PFSK-1 (cell line): ENCODE results near the gene FGF8.

Experiments used
- FOXP2 ChIP-seq: optimal IDR thresholded peaks from 2 replicates; pipeline ENCODE3; 2011; ENCODE audit warnings: borderline replicate concordance, control low read depth, inconsistent platforms; ENCODE audit not compliant: insufficient read depth; ENCODE audit errors: extremely low read length, extremely low read depth
- POLR2AphosphoS5 ChIP-seq: IDR thresholded peaks from 2 replicates; pipeline ENCODE4 v1.6.1; 2012; ENCODE audit warnings: low read depth, mild to moderate bottlenecking, control low read depth, low read length, moderate library complexity
- SIN3A ChIP-seq: IDR thresholded peaks from 2 replicates; pipeline ENCODE4 v1.6.1; 2012; ENCODE audit warnings: mild to moderate bottlenecking, low read length, moderate library complexity, borderline replicate concordance; ENCODE audit not compliant: insufficient read depth
- TAF1 ChIP-seq: IDR thresholded peaks from 2 replicates; pipeline ENCODE4 v1.6.1; 2012; ENCODE audit warnings: low read length, control low read depth, borderline replicate concordance; ENCODE audit not compliant: insufficient read depth
- TF ChIP-seq, protein P1 (sequence below), 2 experiments: IDR thresholded peaks; 2 replicates each; pipeline versions ENCODE4 v1.6.1 to v1.8.0; 2011 to 2012; ENCODE audit warnings: low read depth in 2 of 2, low read length in 2 of 2, control low read depth in 1 of 2, inconsistent platforms in 1 of 2, mild to moderate bottlenecking in 1 of 2, moderate library complexity in 1 of 2; ENCODE audit not compliant: insufficient read depth in 1 of 2

FGF8 gene

DNA sequence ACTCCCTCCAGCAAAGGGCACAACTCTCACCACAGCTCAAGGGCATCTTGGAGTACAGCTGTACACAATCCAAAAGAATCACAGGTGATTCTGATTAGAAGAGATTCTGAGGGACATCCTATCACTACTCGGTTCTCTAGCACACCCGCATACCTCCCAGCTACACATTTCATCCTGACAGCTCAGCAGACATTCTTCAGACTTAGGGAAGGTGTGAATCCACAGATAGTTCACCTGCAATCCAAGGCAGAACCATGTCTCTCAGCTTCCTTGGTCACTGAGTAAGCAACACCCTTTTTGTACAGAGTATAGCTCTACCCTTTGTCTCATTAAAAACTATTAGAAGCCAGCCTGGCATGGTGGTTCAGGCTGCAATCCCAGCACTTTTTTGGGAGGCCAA lies 54.1 kb downstream of the FGF8 start:
- no peak for TF ChIP-seq POLR2AphosphoS5
- no peak for TF ChIP-seq TAF1
- TF ChIP-seq FOXP2, result no peak
- no peak for TF ChIP-seq SIN3A
- TF ChIP-seq, protein P1, sequence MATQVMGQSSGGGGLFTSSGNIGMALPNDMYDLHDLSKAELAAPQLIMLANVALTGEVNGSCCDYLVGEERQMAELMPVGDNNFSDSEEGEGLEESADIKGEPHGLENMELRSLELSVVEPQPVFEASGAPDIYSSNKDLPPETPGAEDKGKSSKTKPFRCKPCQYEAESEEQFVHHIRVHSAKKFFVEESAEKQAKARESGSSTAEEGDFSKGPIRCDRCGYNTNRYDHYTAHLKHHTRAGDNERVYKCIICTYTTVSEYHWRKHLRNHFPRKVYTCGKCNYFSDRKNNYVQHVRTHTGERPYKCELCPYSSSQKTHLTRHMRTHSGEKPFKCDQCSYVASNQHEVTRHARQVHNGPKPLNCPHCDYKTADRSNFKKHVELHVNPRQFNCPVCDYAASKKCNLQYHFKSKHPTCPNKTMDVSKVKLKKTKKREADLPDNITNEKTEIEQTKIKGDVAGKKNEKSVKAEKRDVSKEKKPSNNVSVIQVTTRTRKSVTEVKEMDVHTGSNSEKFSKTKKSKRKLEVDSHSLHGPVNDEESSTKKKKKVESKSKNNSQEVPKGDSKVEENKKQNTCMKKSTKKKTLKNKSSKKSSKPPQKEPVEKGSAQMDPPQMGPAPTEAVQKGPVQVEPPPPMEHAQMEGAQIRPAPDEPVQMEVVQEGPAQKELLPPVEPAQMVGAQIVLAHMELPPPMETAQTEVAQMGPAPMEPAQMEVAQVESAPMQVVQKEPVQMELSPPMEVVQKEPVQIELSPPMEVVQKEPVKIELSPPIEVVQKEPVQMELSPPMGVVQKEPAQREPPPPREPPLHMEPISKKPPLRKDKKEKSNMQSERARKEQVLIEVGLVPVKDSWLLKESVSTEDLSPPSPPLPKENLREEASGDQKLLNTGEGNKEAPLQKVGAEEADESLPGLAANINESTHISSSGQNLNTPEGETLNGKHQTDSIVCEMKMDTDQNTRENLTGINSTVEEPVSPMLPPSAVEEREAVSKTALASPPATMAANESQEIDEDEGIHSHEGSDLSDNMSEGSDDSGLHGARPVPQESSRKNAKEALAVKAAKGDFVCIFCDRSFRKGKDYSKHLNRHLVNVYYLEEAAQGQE (IDR thresholded peaks at IDR 0.05; ENCODE audit: insufficient read depth in 1 of 2, low read depth in 2 of 2, low read length in 2 of 2), result no peak

DNA sequence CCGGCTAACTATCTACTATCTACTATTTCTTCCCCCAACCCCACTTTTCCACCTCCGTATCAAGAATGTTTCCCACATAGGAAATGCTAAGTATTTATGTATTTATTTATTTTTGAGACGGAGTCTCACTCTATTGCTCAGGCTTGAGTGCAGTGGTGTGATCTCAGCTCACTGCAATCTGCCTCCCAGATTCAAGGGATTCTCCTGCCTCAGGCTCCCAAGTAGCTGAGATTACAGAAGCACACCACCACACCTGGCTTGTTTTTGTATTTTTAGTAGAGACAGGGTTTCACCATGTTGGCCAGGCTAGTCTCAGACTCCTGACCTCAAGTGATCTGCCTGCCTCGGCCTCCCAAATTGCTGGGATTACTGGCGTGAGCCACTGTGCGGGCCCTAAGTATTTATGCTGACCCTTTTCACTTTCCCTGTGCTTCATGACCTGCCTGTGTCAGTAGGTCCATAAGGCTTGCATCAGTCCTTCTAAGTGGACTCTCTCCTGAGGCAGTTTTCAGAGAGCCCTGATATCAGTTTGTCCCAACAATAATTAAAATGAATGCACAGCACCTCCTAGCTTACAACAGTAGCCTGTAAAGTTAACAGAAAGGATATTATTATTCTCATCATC lies 55.2 kb downstream of the FGF8 start:
- TF ChIP-seq TAF1 (no peak), SIN3A (no peak), POLR2AphosphoS5 (no peak), FOXP2 (no peak)
- TF ChIP-seq, protein P1 (IDR thresholded peaks at IDR 0.05; ENCODE audit: insufficient read depth in 1 of 2, low read depth in 2 of 2, low read length in 2 of 2), result no peak
